DND-41 (cell line): ENCODE data around the gene PCNX2.

Experiments used
- EZH2 ChIP-seq: IDR thresholded peaks from 3 replicates; pipeline ENCODE4 v1.6.1; 2012; ENCODE audit warnings: borderline replicate concordance, low read depth, mild to moderate bottlenecking, moderate library complexity, low read length, inconsistent platforms; ENCODE audit not compliant: severe bottlenecking
- TF ChIP-seq, protein P1 (sequence below): IDR thresholded peaks from 2 replicates; pipeline ENCODE4 v1.5.1; 2012; ENCODE audit warnings: borderline replicate concordance, low read length, moderate library complexity, mild to moderate bottlenecking; ENCODE audit not compliant: poor library complexity, severe bottlenecking; ENCODE audit errors: extremely low read depth

DNA sequence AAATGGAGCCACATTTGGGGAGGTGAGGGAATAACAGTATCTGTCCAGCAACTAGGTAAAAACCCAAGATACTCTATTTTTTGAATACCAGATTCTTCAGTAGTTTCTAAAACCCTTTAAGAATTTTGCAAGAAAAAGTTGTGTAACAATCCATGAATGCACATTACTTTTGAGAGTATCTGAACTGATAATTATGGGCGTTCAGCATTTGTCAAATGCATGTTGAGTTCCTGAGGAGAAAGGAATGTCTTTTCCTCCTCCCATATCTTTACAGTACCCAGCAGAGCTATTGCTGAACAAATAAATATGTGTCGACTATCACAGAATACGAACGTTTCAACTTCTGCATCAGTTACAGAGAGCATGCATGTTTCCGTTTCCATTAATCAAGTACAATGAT is 104.5 kb downstream of the PCNX2 start:
- TF ChIP-seq, protein P1, sequence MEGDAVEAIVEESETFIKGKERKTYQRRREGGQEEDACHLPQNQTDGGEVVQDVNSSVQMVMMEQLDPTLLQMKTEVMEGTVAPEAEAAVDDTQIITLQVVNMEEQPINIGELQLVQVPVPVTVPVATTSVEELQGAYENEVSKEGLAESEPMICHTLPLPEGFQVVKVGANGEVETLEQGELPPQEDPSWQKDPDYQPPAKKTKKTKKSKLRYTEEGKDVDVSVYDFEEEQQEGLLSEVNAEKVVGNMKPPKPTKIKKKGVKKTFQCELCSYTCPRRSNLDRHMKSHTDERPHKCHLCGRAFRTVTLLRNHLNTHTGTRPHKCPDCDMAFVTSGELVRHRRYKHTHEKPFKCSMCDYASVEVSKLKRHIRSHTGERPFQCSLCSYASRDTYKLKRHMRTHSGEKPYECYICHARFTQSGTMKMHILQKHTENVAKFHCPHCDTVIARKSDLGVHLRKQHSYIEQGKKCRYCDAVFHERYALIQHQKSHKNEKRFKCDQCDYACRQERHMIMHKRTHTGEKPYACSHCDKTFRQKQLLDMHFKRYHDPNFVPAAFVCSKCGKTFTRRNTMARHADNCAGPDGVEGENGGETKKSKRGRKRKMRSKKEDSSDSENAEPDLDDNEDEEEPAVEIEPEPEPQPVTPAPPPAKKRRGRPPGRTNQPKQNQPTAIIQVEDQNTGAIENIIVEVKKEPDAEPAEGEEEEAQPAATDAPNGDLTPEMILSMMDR, result no peak
- TF ChIP-seq EZH2, result no peak
